HCT116 (cell line): ENCODE measurements around the gene POU3F1.

Experiments used
- CEBPB ChIP-seq: IDR thresholded peaks from 2 replicates; pipeline ENCODE4 v1.6.1; 2012; ENCODE audit warnings: low read depth
- EZH2 ChIP-seq: fragments of 200-600 bp; sonication (generic); IDR thresholded peaks from 2 replicates; pipeline ENCODE4 v1.6.1; 2017; ENCODE audit warnings: antibody characterized with exemption, mixed run types
- EZH2phosphoT487 ChIP-seq: fragments of 200-600 bp; IDR thresholded peaks from 2 replicates; pipeline ENCODE4 v1.6.1; 2018; ENCODE audit warnings: antibody characterized with exemption, borderline replicate concordance
- POLR2A ChIP-seq: IDR thresholded peaks from 2 replicates; pipeline ENCODE4 v1.7.0; 2011; ENCODE audit warnings: borderline replicate concordance; ENCODE audit not compliant: insufficient read depth, insufficient read length; ENCODE audit errors: extremely low read depth
- POLR2AphosphoS5 ChIP-seq: IDR thresholded peaks from 2 replicates; pipeline ENCODE4 v1.6.1; 2011; ENCODE audit warnings: mild to moderate bottlenecking, low read depth, low read length, moderate library complexity
- RAD21 ChIP-seq: IDR thresholded peaks from 2 replicates; pipeline ENCODE4 v1.6.1; 2012; ENCODE audit warnings: low read depth, mild to moderate bottlenecking
- SIN3A ChIP-seq: IDR thresholded peaks from 2 replicates; pipeline ENCODE4 v1.6.1; 2012; ENCODE audit warnings: low read depth
- SP1 ChIP-seq: IDR thresholded peaks from 2 replicates; pipeline ENCODE4 v1.6.1; 2012; ENCODE audit warnings: low read depth
- TCF7L2 ChIP-seq: IDR thresholded peaks from 2 replicates; pipeline ENCODE4 v1.7.0; 2011; ENCODE audit warnings: borderline replicate concordance, inconsistent platforms; ENCODE audit not compliant: insufficient read depth, insufficient read length; ENCODE audit errors: extremely low read depth
- ZFX ChIP-seq: fragments of 450-650 bp; IDR thresholded peaks from 2 replicates; pipeline ENCODE4 v1.6.1; 2017
- TF ChIP-seq, protein P1 (sequence below): IDR thresholded peaks from 2 replicates; pipeline ENCODE4 v1.6.1; 2012
- TF ChIP-seq, protein P2 (sequence below), 3 experiments: fragments of 200-600 bp in 1 of 3; sonication (generic) in 1 of 3; IDR thresholded peaks in 2 of 3; conservative IDR thresholded peaks in 1 of 3; 2 replicates each; pipeline ENCODE4 v1.5.1; 2012 to 2017; ENCODE audit warnings: low read depth in 2 of 3, low read length in 2 of 3, antibody characterized with exemption in 1 of 3, borderline replicate concordance in 1 of 3, control low read depth in 1 of 3, mild to moderate bottlenecking in 1 of 3, mixed read lengths in 1 of 3, mixed run types in 1 of 3, moderate library complexity in 1 of 3; ENCODE audit not compliant: insufficient read depth in 1 of 3
- TF ChIP-seq, protein P3 (sequence below): IDR thresholded peaks from 2 replicates; pipeline ENCODE4 v1.6.1; 2012; ENCODE audit warnings: low read depth

GRCh38 chr1:38052750-38053415 lies 6.3 kb upstream of the POU3F1 start:
- TF ChIP-seq, protein P1, sequence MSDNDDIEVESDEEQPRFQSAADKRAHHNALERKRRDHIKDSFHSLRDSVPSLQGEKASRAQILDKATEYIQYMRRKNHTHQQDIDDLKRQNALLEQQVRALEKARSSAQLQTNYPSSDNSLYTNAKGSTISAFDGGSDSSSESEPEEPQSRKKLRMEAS: no peak
- no peak for TF ChIP-seq SP1
- TF ChIP-seq POLR2AphosphoS5: no peak
- TF ChIP-seq, protein P2, sequence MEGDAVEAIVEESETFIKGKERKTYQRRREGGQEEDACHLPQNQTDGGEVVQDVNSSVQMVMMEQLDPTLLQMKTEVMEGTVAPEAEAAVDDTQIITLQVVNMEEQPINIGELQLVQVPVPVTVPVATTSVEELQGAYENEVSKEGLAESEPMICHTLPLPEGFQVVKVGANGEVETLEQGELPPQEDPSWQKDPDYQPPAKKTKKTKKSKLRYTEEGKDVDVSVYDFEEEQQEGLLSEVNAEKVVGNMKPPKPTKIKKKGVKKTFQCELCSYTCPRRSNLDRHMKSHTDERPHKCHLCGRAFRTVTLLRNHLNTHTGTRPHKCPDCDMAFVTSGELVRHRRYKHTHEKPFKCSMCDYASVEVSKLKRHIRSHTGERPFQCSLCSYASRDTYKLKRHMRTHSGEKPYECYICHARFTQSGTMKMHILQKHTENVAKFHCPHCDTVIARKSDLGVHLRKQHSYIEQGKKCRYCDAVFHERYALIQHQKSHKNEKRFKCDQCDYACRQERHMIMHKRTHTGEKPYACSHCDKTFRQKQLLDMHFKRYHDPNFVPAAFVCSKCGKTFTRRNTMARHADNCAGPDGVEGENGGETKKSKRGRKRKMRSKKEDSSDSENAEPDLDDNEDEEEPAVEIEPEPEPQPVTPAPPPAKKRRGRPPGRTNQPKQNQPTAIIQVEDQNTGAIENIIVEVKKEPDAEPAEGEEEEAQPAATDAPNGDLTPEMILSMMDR (IDR thresholded peaks at IDR 0.05 in 2 of 3, conservative IDR thresholded peaks at IDR 0.05 in 1 of 3; ENCODE audit: borderline replicate concordance in 1 of 3, insufficient read depth in 1 of 3, low read depth in 2 of 3, low read length in 2 of 3): no peak
- no peak for TF ChIP-seq RAD21
- no peak for TF ChIP-seq POLR2A
- TF ChIP-seq SIN3A: no peak
- TF ChIP-seq CEBPB: no peak
- TF ChIP-seq, protein P3, sequence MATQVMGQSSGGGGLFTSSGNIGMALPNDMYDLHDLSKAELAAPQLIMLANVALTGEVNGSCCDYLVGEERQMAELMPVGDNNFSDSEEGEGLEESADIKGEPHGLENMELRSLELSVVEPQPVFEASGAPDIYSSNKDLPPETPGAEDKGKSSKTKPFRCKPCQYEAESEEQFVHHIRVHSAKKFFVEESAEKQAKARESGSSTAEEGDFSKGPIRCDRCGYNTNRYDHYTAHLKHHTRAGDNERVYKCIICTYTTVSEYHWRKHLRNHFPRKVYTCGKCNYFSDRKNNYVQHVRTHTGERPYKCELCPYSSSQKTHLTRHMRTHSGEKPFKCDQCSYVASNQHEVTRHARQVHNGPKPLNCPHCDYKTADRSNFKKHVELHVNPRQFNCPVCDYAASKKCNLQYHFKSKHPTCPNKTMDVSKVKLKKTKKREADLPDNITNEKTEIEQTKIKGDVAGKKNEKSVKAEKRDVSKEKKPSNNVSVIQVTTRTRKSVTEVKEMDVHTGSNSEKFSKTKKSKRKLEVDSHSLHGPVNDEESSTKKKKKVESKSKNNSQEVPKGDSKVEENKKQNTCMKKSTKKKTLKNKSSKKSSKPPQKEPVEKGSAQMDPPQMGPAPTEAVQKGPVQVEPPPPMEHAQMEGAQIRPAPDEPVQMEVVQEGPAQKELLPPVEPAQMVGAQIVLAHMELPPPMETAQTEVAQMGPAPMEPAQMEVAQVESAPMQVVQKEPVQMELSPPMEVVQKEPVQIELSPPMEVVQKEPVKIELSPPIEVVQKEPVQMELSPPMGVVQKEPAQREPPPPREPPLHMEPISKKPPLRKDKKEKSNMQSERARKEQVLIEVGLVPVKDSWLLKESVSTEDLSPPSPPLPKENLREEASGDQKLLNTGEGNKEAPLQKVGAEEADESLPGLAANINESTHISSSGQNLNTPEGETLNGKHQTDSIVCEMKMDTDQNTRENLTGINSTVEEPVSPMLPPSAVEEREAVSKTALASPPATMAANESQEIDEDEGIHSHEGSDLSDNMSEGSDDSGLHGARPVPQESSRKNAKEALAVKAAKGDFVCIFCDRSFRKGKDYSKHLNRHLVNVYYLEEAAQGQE: no peak
- TF ChIP-seq TCF7L2: no peak
- TF ChIP-seq EZH2phosphoT487: no peak
- no peak for TF ChIP-seq EZH2
- no peak for TF ChIP-seq ZFX
